HG03039 (cell line): ENCODE results near the gene ORAI2.
"Not testable (repeated sequence)": the region's sequence is repeated elsewhere in the genome, so short reads cannot be mapped to it uniquely, and the experiment has no call there.

Experiments used
- ATAC-seq: cut with Tn5 transposase; IDR thresholded peaks from one replicate; pipeline ENCODE4 v1.9.1; 2021; ENCODE audit warnings: mild to moderate bottlenecking, moderate library complexity; ENCODE audit not compliant: unreplicated experiment

ORAI2 gene

GRCh38 chr7:102445674-102446071 lies 12.3 kb downstream of the ORAI2 start:
- ATAC-seq, result no peak

- ATAC-seq, result no peak
Observed at GRCh38 chr7:102446387-102447156, 13.2 kb downstream of the ORAI2 start.

GRCh38 chr7:102447311-102447710 lies 13.9 kb downstream of the ORAI2 start:
- ATAC-seq, result no peak

GRCh38 chr7:102449136-102449535 lies 15.8 kb downstream of the ORAI2 start:
- ATAC-seq, result no peak

- no peak for ATAC-seq
Observed at GRCh38 chr7:102450242-102450641, 16.9 kb downstream of the ORAI2 start.

- ATAC-seq, result no peak
Observed at GRCh38 chr7:102451371-102452054, 18.1 kb downstream of the ORAI2 start.

- ATAC-seq, result no peak
Observed at GRCh38 chr7:102452451-102452850, 19.1 kb downstream of the ORAI2 start.

GRCh38 chr7:102453319-102453718 lies 19.9 kb downstream of the ORAI2 start:
- ATAC-seq, result no peak

GRCh38 chr7:102454468-102454867 lies 21.1 kb downstream of the ORAI2 start:
- ATAC-seq, result no peak

- ATAC-seq, result not testable (repeated sequence)
Observed at GRCh38 chr7:102454932-102455331, 21.6 kb downstream of the ORAI2 start.

GRCh38 chr7:102455596-102455995 lies 22.2 kb downstream of the ORAI2 start:
- no peak for ATAC-seq

GRCh38 chr7:102456327-102456726 lies 23.0 kb downstream of the ORAI2 start:
- no peak for ATAC-seq

- ATAC-seq, result no peak
Observed at GRCh38 chr7:102457352-102457924, 24.1 kb downstream of the ORAI2 start.

GRCh38 chr7:102459221-102459844 lies 26.0 kb downstream of the ORAI2 start:
- ATAC-seq, result no peak

GRCh38 chr7:102460467-102460866 lies 27.1 kb downstream of the ORAI2 start:
- ATAC-seq, result no peak

- no peak for ATAC-seq
Observed at GRCh38 chr7:102463841-102464576, 30.6 kb downstream of the ORAI2 start.

GRCh38 chr7:102464577-102465280 lies 31.4 kb downstream of the ORAI2 start, which contains the start of the genes ALKBH4 and LRWD1:
TSS of gene ALKBH4 (minus strand) at chr7:102464863. CDS start at chr7:102464836, 27 bp downstream.
TSS of gene LRWD1 (plus strand) at chr7:102464984. CDS start at chr7:102465081, 97 bp downstream.
- peak; percentile 85 for ATAC-seq

- ATAC-seq, result no peak
Observed at GRCh38 chr7:102466097-102466496, 32.7 kb downstream of the ORAI2 start.

- ATAC-seq, result no peak
Observed at GRCh38 chr7:102467581-102468477, 34.5 kb downstream of the ORAI2 start.
